HG02973 (cell line): ENCODE measurements around the gene TMTC4.
"Not testable (repeated sequence)": the region's sequence is repeated elsewhere in the genome, so short reads cannot be mapped to it uniquely, and the experiment has no call there.

ENCODE experiments used
- ATAC-seq: cut with Tn5 transposase; IDR thresholded peaks from one replicate; pipeline ENCODE4 v1.9.1; 2021; ENCODE audit warnings: moderate library complexity; ENCODE audit not compliant: unreplicated experiment

TMTC4 gene

DNA sequence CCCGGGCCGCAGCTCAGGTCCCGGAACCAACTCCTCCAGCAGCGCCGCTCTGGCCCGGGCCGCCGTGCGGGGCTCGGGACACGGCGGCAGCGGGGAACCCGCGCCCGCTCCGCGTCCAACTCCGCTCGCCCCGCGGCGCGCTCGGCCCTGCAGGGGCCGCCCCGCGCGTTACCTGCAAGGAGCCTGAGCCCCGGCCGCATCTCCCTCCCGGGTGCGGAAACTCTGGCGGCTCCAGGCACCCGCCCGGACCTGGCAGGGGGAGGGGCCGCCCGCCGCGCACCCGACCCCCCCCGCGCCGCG is at the start of gene TMTC4:
Gene TMTC4 (minus strand): TSS at position 224 of the 300 bp plus-strand sequence. CDS start 4,433 bp downstream, outside the sequence.
- ATAC-seq: peak; percentile 44

DNA sequence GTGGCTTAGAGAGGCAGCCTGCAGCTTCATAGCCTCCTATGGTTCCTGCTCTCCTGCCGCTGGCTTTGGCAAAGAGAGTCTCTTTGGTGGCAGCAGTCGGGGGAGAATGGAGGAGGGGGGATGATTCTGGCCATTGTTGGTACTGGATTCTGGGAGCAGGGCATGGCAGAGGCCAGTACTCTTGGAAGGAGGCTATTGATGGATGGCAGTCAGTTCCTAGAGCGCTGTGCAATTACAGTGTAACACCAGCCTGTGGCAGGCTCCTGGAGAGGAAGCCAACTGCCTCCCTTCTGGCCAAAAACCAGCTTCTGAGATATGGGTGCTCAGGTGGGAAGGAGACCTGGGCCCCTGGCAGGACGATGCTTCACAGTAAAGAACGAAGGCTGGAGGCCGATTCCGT is 47.9 kb upstream of the TMTC4 start:
- ATAC-seq: no peak

DNA sequence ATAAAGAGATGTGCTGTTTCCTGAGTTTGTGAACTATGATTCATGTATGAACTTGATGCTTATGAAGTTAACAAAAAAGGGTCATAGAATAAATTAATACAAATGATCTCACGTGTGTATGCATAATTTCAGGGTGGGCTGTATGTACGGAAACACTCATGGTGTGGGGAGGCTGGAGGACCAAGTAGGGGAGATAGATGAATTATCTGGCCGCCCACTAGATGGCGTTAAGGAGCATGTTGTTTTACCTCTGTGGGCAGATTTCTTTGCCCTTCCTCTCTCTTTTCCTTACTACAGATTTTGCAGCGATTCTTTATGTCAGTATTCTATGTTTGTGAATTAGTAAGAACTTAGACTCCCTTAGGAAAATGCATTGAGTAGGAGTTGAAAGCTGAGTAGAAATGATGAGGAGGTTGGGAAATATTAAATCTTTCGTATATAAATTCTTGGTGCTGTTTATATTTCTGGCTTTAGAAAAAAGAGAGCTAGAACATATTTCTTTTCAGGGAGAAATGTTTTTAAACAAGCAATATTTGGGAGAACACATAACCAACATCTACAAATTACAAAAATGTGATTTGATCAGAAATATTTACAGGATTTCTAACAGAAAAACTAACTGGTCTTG is 47.4 kb upstream of the TMTC4 start:
- ATAC-seq: peak; percentile 76

GRCh38 chr13:100715604-100716003 is 41.0 kb upstream of the TMTC4 start:
- ATAC-seq: no peak

GRCh38 chr13:100714478-100714877 is 39.9 kb upstream of the TMTC4 start:
- ATAC-seq: no peak

DNA sequence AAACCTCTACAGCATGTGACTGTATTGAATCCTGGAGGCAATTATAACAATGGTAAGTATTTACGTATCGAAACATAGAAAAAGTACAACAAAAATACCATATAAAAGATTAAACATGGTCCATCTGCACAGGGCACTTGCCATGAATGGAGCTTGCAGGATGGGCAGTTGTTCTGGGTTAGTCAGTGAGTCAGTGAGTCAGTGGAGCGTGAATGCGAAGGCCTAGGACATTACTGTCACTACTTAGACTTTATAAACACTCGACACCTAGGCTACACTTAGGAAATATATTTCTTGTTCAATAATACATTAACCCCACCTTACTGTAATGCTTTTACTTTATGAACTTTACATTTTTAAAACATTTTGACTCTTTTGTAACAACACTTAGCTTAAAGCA is 35.6 kb upstream of the TMTC4 start:
- no peak for ATAC-seq

GRCh38 chr13:100707818-100708740 is 33.5 kb upstream of the TMTC4 start:
- ATAC-seq: no peak

DNA sequence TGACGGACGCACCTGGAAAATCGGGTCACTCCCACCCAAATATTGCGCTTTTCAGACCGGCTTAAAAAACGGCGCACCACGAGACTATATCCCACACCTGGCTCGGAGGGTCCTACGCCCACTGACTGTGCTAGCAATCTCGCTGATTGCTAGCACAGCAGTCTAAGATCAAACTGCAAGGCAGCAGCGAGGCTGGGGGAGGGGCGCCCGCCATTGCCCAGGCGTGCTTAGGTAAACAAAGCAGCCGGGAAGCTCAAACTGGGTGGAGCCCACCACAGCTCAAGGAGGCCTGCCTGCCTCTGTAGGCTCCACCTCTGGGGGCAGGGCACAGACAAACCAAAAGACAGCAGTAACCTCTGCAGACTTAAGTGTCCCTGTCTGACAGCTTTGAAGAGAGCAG is 23.7 kb upstream of the TMTC4 start:
- ATAC-seq: not testable (repeated sequence)

GRCh38 chr13:100695509-100695773 is 20.8 kb upstream of the TMTC4 start:
- ATAC-seq: no peak

DNA sequence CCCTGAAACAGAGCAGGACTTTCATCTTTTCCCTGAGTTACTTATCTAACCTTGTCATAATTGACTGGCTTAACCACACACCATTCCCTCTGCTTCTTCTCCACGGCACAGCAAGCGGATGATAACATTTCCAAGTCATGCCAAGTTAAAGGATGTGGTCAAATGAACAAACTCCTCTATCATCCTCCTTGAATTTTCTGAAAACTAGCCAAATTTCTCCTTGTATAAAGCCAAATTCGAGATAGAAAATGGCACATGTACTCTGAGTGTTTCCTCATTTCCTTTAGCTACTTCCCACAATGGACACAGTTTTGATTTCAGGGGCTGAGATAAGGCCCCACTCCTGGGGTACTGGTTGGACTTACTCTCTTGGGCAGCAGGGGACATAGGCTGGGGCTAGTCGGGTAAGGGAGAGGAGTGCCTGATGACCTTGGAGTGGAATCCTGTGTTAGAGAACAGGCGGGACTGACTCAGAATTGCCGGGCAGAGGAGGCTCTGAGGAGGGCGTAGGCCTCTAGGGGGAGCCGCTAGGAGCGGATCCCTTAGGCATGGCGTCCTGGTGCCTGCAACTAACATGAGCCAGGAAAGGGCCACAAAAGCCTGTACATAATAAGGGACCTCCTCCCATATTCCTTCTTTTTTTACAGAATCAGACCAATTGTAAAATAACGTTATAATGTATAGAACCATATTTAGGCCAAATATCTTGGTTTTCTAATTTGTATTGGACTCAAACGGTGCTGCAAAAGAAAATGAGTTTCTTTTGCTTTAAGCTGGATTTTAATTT is 20.3 kb upstream of the TMTC4 start:
- ATAC-seq: no peak

DNA sequence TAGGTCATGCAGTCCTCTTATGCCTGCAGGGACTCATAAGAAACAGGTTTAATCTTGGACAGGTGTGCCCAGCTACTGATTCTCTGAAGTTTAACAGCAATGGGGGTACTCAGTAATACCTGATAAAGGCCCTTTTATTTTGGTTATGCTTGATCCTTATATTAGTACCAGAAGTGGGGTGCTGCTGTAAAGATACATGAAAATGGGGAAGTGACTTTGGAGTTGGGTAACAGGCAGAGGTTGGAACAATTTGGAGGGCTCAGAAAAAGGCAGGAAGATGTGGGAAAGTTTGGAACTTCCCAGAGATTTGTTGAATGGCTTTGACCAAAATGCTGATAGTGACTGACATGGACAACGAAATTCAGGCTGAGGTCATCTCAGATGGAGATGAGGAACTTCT is 14.6 kb upstream of the TMTC4 start:
- no peak for ATAC-seq

DNA sequence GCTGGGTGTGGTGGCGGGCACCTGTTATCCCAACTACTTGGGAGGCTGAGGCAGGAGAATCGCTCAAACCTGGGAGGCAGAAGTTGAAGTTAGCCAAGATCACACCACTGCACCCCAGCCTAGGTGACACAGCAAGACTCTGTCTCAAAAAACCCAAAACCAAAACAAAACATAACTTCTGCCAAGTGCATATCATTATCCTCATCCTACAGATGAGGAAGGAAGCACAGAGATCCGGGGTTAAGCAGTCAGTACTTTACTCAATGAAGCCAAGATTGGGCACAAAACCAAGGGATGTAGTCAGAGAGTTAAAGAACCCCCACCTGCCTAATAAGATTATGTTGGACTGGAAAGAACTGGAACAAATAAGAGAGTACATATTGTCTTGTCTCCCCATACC is 5.5 kb upstream of the TMTC4 start:
- ATAC-seq: no peak

DNA sequence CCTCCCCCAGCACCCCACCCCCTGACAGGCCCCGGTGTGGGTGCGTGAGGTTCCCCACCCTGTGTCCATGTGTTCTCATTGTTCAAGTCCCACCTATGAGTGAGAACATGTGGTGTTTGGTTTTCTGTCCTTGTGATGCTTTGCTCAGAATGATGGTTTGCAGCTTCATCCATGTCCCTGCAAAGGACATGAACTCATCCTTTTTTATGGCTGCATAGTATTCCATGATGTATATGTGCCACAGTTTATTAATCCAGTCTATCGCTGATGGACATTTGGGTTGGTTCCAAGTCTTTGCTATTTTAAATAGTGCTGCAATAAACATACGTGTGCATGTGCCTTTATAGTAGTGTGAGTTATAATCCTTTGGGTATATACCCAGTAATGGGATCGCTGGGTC is 2.5 kb upstream of the TMTC4 start:
- ATAC-seq: not testable (repeated sequence)

DNA sequence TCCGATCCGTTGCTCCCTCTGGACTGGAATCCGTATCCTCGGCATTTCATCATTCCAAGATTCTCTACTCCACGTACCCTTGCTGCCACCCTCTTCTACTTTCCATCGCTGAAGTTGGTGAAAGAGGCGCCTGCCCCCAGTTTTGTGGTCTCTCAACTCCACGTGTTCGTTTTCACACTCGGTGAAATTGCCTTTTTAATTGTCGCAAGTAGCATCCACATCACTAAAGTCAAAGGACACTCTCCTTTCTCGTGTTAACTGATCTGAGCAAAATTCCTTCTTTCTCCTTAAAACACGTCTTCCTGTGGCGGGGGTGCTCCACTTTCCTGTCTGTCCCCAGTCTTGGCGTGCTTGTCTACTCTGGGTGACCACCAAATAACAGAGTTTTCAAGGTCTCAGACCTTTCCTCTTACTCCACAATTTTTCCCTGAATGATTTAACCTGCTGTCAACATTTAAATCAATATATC is 1.1 kb upstream of the TMTC4 start:
- ATAC-seq: no peak

DNA sequence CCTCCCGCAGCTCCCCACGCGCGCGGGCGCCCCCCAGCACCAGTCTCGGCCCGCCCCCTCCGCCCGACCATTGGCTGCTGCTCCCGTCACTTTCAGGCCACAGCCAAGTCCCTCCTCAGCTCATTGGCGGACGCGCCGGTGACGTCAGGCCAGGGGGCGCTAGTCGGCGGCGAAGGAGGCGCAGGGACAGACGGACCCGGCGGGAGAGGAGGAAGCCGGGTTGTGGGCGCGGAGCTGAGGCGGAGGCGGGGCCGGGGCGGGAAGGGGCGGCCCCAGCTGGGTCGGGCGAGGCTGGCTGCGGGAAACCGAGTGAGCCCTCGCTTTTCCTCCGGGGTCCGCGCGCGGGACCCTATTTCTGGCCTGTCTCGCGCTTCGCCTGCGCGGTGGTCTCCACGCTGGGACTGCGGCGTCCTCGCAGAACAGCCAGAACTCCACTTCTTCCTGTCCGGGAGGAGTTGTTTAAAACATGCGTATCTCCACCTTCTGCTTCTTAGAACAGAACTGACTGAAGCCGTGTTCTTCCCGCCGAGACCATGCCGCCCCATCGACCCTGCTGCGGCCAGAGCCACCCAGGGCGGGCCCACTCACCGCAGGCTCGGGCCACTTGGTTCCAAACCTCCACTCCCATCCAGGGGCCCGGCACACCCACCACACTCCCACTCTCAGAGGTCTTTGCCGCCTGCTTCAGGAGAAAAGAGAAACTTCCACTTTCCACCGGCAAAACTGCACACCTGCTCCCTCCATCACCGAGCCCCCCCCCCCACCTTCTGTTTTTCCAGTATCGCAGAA is 471 bp upstream of the TMTC4 start:
- peak; percentile 95 for ATAC-seq

DNA sequence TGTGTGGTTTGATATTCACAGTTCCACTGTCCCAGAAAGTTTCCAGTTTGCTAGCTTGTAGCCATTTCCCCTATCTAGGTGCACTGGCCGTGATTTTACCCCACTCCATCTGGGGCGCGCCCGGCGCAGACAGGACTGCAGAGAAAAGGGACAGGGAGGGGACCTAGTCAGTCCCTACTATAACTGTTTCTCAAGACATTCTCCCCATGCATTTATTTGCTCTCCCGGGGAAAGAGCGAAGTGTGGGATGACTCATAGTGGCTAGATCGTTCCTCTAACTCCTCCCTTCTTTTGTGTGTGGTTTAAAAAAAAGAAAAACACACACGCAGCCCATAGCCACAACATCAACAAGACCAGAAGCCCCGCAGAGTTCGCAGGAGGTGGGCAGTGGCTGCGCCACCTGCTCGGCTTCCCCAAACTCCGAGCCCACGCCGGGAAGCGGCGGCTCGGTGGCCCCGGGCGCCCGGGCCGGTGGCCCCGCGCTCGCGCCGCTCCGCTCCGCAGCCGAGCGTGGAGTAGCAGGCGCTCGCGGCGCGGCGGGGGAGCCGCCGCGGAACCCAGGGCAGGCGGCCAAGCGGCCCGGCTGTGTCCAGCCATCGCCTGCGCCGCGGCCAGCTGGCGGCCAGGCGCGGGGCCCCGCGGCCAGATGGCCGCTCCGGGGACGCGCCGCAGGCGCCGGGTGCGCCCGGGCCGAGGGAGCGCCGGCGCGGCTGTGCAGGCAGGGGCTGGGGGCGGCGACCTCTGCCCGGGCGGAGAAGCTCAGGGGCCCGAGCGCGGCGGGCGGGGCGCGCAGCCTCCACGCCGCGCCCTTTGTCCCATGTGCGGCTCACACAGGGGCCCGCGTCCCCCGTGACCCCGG is 653 bp downstream of the TMTC4 start:
- ATAC-seq: peak; percentile 25

DNA sequence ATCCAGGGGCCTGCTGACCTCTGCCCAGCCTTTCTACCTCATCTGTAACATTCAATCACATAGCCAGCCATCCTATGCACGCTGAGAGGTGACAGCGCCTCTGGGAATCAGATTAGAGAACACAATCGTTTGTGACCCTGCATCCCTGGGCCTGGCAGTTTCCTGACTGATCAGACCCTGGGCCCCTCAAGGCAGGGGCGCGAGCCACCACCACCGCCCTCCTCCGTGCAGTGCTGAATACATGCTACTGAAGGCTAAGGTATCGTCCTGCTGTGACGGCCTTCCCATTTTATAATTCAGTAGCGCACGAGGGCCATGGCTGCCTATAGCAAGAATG is 1.3 kb downstream of the TMTC4 start:
- no peak for ATAC-seq

DNA sequence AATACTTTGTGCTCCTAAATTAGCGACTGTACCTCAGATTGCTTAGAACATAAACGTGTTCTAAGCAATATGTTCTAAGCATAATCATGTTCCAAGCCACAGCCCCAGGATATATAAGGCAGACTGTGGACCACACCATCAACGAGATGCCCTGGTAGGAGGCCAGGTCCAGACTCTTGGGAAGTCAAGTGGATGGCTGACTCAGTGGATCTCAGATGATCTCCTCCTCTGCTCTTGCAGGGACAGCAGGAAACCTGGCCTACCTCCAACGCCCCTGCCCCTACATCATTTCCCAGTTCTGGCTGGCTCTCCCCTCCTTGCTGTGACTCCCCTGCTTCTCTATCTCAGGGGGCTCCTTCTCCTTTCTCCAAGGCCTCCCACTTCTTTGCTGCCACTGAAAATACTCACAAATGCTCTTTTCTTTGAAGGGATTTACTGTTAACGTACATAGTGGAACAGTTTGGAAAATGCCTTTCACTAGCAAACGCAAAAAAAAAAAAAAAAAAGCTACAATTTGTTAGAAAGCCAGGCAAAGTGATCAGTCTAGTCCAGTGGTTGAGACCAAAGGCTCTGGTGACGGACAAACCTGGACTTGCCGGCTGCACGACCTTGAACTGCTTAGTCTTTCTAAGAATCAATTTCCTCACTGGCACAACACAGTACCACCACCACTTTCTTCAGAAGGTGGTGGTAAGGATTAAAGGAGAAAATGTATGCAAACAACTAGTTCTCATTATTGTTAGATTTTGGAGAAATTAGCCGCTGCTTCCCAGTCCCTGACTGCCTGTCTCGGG is 3.0 kb downstream of the TMTC4 start:
- no peak for ATAC-seq

DNA sequence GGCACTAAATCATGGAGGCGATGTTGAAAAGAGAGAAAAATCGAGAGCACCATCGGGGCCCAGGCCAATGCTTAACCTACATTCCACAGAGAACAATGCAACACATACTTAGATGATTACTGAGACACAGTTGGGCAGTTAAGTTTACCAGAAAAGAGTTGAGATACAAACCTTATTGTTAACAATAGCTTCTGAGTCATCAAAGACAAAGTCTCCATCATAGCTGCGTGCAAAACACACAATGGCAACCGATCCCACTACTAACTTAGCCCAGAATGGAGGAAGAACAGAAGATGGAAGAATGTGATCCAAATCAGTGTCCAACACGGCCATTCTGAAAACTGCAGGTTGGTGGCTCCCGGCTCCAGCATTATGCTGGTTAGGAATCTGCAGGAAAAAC is 6.2 kb downstream of the TMTC4 start:
- ATAC-seq: no peak
